GM12872 (cell line): Measurements from ENCODE around the gene SPATS2L.

Experiments
- TF ChIP-seq, protein P1 (sequence below): IDR thresholded peaks from 3 replicates; pipeline ENCODE4 v1.5.1; 2011; ENCODE audit warnings: low read depth, mild to moderate bottlenecking, low read length, moderate library complexity; ENCODE audit not compliant: insufficient read depth

The SPATS2L gene

DNA sequence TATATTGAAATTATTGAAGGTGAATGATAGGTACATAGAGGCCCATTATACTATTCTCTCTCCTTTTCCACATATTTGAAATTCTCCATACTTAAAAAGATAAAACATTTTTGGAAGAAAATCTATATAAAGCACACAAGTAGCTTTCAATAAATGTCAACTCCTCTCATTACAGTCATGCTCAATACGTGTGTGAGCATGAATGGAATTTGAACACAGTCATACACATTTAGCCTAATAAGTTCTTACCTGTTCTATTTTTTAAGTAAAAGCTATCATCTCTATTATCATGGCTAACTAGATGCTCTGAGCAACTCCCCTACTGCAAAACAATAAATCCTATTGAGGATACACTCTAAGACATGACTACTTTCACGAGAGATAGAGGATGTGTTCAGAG, 41.9 kb upstream of the SPATS2L start:
- TF ChIP-seq, protein P1, sequence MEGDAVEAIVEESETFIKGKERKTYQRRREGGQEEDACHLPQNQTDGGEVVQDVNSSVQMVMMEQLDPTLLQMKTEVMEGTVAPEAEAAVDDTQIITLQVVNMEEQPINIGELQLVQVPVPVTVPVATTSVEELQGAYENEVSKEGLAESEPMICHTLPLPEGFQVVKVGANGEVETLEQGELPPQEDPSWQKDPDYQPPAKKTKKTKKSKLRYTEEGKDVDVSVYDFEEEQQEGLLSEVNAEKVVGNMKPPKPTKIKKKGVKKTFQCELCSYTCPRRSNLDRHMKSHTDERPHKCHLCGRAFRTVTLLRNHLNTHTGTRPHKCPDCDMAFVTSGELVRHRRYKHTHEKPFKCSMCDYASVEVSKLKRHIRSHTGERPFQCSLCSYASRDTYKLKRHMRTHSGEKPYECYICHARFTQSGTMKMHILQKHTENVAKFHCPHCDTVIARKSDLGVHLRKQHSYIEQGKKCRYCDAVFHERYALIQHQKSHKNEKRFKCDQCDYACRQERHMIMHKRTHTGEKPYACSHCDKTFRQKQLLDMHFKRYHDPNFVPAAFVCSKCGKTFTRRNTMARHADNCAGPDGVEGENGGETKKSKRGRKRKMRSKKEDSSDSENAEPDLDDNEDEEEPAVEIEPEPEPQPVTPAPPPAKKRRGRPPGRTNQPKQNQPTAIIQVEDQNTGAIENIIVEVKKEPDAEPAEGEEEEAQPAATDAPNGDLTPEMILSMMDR = no peak

DNA sequence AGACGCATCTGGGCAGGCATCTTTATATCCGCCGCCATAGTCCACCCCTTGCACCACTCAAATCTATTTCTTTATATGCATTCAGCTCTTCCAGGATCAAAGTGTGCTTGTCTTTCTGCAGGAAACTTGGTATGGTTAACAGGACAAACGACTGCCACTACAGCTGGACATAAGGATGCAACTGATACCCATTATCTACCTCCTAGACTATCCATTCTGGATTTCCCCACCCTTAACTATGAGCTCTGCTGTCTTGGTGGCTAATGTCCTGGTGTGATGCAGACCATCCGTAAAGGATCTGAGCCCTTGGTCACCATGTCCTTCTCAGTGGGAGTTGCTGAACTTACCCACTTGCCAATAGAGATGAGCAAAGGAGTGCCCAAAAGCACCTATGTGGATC, 40.1 kb upstream of the SPATS2L start:
- TF ChIP-seq, protein P1 = no peak

DNA sequence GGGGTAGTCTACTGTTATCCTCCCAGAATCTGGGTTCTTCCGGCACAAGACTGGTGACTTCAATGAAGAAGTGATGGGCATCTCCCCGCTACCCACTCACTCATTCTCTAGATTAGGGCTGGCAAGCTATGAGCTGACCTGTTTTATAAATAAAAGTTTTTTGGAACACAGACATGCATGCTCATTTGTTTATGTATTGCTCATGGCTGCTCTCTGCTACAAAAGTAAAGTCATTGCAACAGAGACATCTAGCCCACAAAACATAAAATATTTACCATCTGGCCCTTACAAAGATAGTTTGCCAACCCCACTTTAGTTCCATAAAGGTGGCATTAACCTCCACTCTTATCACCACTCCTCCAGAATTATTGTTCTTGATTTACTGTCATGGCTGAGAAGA, 39.1 kb upstream of the SPATS2L start:
- TF ChIP-seq, protein P1 = no peak

DNA sequence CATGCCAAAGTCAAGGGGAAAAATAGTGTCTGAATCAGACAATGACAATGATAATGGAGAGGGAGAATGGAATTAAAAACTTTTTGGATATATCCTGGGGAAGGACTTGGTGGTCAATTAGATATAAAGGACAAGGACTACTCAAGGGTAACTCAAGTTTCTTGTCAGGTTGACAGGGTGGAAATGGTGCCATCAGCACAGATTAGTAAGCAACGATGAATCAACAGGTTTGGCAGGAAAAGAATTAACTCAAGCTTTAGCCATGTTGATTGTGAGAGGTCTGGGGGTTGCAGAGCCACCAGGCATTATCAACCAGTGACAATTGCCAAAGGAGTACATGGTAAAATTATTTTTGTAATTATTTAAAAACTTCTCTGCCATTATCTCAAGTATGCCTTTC, 35.8 kb upstream of the SPATS2L start:
- TF ChIP-seq, protein P1 = no peak

DNA sequence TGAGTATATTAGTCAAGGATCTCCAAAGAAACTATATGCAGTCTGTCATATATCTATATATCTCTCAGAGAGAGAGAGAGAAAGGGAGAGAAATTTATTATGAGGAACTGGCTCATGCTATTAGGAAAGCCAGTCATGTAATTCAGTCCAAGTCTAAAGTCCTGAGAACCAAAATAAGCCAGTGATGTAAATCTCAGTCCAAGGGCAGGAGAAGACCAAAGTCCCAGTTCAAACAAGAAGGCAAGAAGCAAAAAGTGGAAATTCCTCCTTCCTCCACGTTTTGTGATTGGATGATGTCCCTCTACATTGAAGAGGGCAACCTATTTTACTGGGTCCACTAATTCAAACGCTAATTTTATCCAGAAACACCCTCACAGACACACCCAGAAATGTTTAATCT, 34.2 kb upstream of the SPATS2L start:
- TF ChIP-seq, protein P1 = no peak

DNA sequence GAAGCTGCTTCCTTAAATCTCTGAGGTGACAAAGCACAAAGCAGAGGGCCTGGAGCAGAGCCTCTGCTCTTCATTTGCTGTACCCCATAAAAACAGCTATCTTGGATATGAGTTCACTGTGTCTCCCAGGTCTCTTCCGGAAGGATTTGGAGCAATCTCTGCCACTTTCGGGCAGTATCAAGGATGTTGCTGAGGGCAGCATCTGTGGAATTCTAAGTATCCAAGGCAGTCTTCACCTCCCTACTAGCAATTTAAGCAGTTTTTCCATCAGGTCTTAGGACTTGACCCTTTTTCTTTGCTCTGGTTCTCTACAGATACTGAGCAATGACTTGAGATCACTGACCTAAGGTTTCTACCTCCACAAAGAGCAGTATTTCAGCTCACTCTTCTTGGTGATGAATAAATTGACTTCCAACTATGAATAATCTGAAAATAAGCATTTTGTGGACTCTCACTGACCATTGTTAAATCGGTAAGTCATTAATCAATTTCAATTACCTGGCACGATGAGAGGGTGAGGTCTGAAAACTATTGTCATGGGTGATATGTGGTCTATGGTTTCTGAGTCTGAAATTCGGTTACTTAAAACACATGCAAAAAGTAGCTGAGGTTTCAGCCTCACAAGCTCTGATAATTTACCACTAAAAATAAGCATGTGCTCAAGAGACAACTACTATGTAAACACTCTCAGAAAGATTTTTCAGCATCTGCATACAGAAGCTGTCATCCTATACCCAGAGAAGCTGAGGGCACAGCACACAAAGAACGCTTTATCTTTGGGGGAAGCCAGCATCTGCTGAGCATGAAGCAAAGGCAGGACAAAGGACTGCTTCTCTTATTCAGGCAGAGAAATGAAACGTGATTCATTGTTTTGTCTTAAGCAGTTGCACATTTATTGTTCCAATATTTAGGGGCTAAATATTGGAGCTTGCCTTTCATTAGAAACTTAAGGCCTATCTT, 32.1 kb upstream of the SPATS2L start:
- TF ChIP-seq, protein P1 = no peak

DNA sequence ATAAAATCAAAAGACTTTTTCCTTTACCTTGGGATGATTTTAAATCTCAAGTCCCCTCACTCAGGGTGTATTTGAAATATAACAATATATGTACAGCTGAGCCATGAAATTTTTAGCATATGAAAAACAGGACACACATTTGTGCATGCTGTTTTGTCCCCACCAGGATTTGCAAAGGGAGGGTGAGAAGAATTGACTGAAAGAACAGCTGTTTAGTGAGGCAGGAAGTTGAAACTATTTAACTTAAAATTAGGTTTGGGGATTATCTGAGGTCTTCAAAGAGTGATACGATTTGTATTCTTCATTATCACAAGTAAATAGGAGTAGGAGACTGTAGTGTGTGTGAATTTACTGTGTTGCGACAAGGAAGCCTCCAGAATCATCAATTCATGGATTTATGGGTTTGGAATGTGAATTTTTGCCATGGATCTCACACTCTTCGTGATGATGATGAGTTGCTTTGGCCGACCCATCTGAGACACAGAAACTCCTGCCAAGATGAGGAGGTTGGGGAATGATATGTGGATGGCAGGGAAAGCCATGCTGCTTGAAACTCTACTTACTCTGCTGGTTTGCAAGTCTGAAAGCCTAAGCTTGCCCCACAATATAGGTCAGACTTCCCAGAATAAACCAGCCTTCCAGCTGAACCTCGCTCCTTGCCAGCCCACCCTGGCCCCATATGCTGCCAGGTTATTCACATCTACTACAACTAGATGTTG, 31.0 kb upstream of the SPATS2L start:
- TF ChIP-seq, protein P1 = no peak
